ENCODE data around the gene MCCC1.

DNA sequence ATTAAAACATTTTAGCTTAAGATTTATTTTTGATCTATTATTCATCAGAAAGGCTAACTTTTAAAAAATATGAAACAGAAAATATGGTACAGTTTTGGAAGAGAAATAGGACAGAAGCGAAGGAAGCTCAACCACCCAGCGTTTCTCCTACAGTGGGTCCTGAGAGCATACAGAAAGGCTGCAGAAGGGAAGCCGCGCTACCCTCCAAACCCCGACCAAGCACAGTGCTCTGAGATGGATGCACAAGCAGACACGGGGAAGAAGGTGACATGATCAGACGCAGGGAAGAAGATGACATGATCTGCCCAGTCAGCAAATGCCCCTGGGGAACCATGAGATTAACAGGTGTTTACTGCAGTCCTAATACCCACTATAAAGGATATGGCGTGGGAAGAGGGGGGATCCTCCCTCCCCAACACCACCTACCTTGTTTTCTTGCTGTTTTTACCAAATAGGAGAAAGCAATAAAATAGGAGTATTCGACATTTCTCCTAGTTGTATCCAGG is 133.4 kb downstream of the MCCC1 start:
- TF ChIP-seq ESRRG (CRISPR knock-in tag; IDR thresholded peaks at IDR 0.05) (no peak), ZNF8 (CRISPR knock-in tag; IDR thresholded peaks at IDR 0.05) (no peak), RARB (CRISPR knock-in tag; IDR thresholded peaks at IDR 0.05) (no peak), OSR1 (CRISPR knock-in tag; IDR thresholded peaks at IDR 0.05) (no peak), ZC3H10 (CRISPR knock-in tag; IDR thresholded peaks at IDR 0.05) (no peak)
- TF ChIP-seq, protein P1, sequence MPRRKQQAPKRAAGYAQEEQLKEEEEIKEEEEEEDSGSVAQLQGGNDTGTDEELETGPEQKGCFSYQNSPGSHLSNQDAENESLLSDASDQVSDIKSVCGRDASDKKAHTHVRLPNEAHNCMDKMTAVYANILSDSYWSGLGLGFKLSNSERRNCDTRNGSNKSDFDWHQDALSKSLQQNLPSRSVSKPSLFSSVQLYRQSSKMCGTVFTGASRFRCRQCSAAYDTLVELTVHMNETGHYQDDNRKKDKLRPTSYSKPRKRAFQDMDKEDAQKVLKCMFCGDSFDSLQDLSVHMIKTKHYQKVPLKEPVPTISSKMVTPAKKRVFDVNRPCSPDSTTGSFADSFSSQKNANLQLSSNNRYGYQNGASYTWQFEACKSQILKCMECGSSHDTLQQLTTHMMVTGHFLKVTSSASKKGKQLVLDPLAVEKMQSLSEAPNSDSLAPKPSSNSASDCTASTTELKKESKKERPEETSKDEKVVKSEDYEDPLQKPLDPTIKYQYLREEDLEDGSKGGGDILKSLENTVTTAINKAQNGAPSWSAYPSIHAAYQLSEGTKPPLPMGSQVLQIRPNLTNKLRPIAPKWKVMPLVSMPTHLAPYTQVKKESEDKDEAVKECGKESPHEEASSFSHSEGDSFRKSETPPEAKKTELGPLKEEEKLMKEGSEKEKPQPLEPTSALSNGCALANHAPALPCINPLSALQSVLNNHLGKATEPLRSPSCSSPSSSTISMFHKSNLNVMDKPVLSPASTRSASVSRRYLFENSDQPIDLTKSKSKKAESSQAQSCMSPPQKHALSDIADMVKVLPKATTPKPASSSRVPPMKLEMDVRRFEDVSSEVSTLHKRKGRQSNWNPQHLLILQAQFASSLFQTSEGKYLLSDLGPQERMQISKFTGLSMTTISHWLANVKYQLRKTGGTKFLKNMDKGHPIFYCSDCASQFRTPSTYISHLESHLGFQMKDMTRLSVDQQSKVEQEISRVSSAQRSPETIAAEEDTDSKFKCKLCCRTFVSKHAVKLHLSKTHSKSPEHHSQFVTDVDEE (CRISPR knock-in tag; IDR thresholded peaks at IDR 0.05), result no peak
- TF ChIP-seq, protein P2, sequence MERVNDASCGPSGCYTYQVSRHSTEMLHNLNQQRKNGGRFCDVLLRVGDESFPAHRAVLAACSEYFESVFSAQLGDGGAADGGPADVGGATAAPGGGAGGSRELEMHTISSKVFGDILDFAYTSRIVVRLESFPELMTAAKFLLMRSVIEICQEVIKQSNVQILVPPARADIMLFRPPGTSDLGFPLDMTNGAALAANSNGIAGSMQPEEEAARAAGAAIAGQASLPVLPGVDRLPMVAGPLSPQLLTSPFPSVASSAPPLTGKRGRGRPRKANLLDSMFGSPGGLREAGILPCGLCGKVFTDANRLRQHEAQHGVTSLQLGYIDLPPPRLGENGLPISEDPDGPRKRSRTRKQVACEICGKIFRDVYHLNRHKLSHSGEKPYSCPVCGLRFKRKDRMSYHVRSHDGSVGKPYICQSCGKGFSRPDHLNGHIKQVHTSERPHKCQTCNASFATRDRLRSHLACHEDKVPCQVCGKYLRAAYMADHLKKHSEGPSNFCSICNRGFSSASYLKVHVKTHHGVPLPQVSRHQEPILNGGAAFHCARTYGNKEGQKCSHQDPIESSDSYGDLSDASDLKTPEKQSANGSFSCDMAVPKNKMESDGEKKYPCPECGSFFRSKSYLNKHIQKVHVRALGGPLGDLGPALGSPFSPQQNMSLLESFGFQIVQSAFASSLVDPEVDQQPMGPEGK (CRISPR knock-in tag; IDR thresholded peaks at IDR 0.05; ENCODE audit: borderline replicate concordance), result no peak
- TF ChIP-seq, protein P3, sequence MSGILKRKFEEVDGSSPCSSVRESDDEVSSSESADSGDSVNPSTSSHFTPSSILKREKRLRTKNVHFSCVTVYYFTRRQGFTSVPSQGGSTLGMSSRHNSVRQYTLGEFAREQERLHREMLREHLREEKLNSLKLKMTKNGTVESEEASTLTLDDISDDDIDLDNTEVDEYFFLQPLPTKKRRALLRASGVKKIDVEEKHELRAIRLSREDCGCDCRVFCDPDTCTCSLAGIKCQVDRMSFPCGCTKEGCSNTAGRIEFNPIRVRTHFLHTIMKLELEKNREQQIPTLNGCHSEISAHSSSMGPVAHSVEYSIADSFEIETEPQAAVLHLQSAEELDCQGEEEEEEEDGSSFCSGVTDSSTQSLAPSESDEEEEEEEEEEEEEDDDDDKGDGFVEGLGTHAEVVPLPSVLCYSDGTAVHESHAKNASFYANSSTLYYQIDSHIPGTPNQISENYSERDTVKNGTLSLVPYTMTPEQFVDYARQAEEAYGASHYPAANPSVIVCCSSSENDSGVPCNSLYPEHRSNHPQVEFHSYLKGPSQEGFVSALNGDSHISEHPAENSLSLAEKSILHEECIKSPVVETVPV (CRISPR knock-in tag; IDR thresholded peaks at IDR 0.05), result no peak

Measured in SK-N-SH treated with all-trans-retinoic acid at 6 μM for 48 hours (cell line).